Measurements from ENCODE around the gene GMPR2.

The GMPR2 gene

GRCh38 chr14:24194873-24195185 is 37.9 kb upstream of the GMPR2 start:
- TF ChIP-seq CTCF (IDR thresholded peaks at IDR 0.05) = no peak
- Histone ChIP-seq H3K27me3 (ENCODE audit: control insufficient read depth, insufficient read depth, low read length) (no peaks in the 10 kb centered on the region), H3K9me3 (ENCODE audit: control insufficient read depth, low read length) (no peaks in the 10 kb centered on the region), H3K4me1 (peaks cover 9% of the 10 kb centered on the region), H3K79me2 (peaks cover 23% of the 10 kb centered on the region), H3K4me2 (ENCODE audit: low read length) (peak overlapping the region; percentile 95), H3K4me3 (ENCODE audit: low read depth, low read length) (peak overlapping the region; percentile 100), H3K27ac (peak overlapping the region; percentile 99), H2AFZ (peak overlapping the region; percentile 97), H3K9ac (peak overlapping the region; percentile 99), H3K36me3 (ENCODE audit: control insufficient read depth, insufficient read depth, low read length) (no peaks in the 10 kb centered on the region)

GRCh38 chr14:24195186-24196070 is 37.3 kb upstream of the GMPR2 start, which contains the start of gene TM9SF1:
TM9SF1 (minus strand) TSS chr14:24195441; CDS start chr14:24195019, 422 bp downstream.
- peak; percentile 2 for TF ChIP-seq CTCF (IDR thresholded peaks at IDR 0.05)
- Histone ChIP-seq H3K4me3 (ENCODE audit: low read depth, low read length) (peak within 1 kb of the TSS; percentile 100), H3K4me1 (peaks cover 9% of the 10 kb centered on the region), H3K4me2 (ENCODE audit: low read length) (peak within 1 kb of the TSS; percentile 95), H2AFZ (peak within 1 kb of the TSS; percentile 97), H3K9me3 (ENCODE audit: control insufficient read depth, low read length) (no peaks in the 10 kb centered on the region), H3K9ac (peak within 1 kb of the TSS; percentile 99), H3K36me3 (ENCODE audit: control insufficient read depth, insufficient read depth, low read length) (no peaks in the 10 kb centered on the region), H3K27me3 (ENCODE audit: control insufficient read depth, insufficient read depth, low read length) (no peaks in the 10 kb centered on the region), H3K79me2 (peaks cover 26% of the 10 kb centered on the region), H3K27ac (peak within 1 kb of the TSS; percentile 99)

DNA sequence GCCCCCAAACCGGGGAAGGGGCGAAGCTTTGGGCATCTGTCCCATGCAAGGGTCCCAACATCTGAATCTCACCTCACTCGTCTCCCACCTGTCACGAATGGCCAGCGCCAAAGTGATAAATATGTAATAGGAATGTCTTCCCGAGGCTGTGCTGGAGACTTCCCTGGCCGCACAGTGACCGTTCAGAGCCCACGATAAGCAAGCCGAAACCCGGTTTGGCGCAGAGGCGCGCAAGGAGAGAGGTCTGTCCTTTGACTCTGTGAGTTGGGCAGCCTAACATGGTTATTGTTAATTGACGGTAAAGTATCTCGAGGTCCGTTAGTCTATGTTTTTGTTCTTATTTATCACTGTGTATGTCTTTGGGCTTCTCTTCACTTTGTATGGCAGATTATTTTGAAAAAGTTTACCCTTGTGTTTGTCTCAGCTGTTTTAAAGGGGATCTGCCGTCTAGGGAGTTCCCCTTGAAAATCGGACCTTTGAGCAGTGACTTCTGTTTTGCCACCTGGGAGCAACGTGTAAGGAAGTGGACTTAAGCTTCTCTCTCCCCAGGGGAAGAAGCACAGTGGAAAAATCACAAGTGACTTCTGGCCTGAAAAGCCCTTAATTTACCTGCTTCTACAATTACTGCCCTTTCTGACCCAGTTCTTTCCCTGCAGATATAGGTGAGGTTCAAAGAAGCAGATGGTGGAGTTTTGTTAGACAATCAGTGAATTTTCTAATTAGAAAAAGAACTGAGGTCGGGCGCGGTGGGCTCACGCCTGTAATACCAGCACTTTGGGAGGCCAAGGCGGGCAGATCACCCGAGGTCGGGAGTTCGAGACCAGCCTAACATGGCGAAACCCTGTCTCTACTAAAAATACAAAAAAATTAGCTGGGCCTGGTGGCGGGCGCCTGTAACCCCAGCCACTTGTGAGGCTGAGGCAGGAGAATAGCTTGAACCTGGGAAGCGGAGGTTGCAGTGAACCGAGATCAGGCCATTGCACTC is 36.4 kb upstream of the GMPR2 start:
- Histone ChIP-seq H3K4me3 (ENCODE audit: low read depth, low read length) (peak overlapping the region; percentile 100), H3K36me3 (ENCODE audit: control insufficient read depth, insufficient read depth, low read length) (no peaks in the 10 kb centered on the region), H3K9me3 (ENCODE audit: control insufficient read depth, low read length) (no peaks in the 10 kb centered on the region), H3K4me2 (ENCODE audit: low read length) (peak overlapping the region; percentile 95), H3K4me1 (peaks cover 9% of the 10 kb centered on the region), H2AFZ (peak overlapping the region; percentile 97), H3K79me2 (peaks cover 26% of the 10 kb centered on the region), H3K9ac (peak overlapping the region; percentile 99), H3K27ac (peak overlapping the region; percentile 99), H3K27me3 (ENCODE audit: control insufficient read depth, insufficient read depth, low read length) (no peaks in the 10 kb centered on the region)
- no peak for TF ChIP-seq CTCF (IDR thresholded peaks at IDR 0.05)

DNA sequence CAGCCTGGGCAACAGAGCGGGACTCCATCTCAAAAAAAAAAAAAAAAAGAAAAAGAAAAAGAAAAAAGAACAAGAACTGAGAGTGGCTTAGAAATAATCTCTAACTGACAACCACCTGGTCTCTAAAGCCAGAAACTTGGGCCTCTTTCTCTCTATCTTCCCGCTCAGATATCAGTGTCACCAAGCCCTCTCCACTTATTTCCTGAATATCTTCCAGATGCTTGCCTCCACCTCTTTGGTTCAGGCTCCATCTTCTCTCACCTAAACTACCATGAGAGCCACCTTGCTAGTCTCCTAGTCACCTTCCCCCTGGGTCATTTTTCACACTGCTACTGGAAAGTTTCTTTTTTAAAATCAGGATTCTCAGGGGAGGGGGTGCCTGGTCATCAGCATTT is 35.7 kb upstream of the GMPR2 start:
- H3K4me1 ChIP-seq = peaks cover 9% of the 10 kb centered on the region
- H3K4me2 ChIP-seq (ENCODE audit: low read length) = peak overlapping the region; percentile 44
- no peaks in the 10 kb centered on the region for H3K9me3 ChIP-seq (ENCODE audit: control insufficient read depth, low read length)
- TF ChIP-seq CTCF (IDR thresholded peaks at IDR 0.05) = no peak
- H3K4me3 ChIP-seq (ENCODE audit: low read depth, low read length) = no peak overlapping the region
- no peak overlapping the region for H2AFZ ChIP-seq
- H3K79me2 ChIP-seq = peaks cover 27% of the 10 kb centered on the region
- no peak overlapping the region for H3K9ac ChIP-seq
- H3K27me3 ChIP-seq (ENCODE audit: control insufficient read depth, insufficient read depth, low read length) = no peaks in the 10 kb centered on the region
- no peak overlapping the region for H3K27ac ChIP-seq
- H3K36me3 ChIP-seq (ENCODE audit: control insufficient read depth, insufficient read depth, low read length) = no peaks in the 10 kb centered on the region

All from parathyroid adenoma (tissue), 2 donors.